Muscle of back (tissue), 11 donors: Measurements from ENCODE around the gene IFNLR1. TPM values are rescaled to one million over a fixed set of nuclear protein-coding genes. Genes with fewer than 3 reads are reported as not detected.

Experiments
- DNase-seq, 3 donors: peaks; one replicate each; pipeline versions ENCODE4 v3.0.0 to v3.0.0-alpha.2; 2013
- polyA plus RNA-seq, 10 donors: library from polyadenylated mRNA; unstranded; fragments of 120-200 nt; gene quantifications; one replicate each; pipeline ENCODE4 v1.2.1, GENCODE V29; 2013; ENCODE audit not compliant: insufficient read length in 10 of 10

Gene IFNLR1
- polyA plus RNA-seq, 10 donors, result 0.08 to 1.6 (median 0.14) TPM

GRCh38 chr1:24206083-24206464 is 19.0 kb upstream of the IFNLR1 start:
- DNase-seq, result no peak

DNA sequence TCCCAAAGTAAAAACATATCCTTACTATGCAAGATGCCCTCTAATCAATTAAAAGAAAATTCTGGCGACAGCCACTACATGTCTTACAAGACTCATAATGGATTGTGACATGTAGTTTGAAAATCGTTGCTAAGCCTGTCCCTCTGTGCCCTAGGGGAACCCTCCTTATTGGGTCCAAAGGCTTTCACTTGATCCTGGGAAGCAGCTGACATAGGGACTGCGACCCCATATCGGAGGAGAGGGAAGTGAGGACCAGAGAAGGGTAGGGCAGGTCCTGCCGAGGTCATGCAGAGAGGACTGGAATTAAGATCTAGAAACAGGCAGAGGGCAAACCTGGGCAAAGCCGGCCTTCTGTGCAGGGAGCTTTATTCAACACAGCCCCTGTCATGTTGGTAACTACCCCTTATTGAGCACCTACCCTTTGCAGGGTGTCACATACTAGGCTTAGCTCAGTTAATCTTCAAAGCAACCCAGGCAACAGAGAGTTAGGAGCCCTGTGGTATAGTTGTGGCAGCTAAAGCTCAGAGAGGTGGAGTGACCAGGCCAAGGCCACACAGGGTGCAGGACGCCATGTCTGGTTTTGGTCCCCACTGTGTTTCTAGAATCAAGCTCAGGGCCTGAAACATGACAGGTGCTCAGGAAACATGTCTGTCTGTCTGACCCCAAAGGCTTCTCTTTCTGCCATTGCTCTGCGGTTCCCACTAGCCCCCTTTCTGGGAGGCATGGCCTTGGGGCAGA is 18.4 kb upstream of the IFNLR1 start:
- DNase-seq, result no peak

DNA sequence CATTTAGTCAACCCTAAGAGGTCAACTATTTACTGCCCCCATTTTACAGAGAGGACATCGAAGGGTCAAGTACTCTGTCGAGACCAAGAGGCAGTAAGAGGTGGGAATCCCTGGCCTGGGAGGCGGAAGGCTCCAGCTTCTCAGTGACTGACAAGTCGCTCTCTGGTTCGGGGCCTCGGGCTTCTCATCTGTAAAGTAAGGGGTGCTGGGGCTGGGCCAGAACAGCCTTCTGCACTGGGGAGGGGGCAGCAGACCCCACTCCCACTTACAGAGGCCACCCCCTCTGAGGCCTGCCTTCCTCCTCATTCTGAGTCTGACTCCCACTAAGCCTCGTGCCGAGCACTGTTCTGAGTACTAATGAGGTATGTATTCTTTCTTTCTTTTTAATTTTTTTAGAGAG is 17.0 kb upstream of the IFNLR1 start:
- no peak for DNase-seq

DNA sequence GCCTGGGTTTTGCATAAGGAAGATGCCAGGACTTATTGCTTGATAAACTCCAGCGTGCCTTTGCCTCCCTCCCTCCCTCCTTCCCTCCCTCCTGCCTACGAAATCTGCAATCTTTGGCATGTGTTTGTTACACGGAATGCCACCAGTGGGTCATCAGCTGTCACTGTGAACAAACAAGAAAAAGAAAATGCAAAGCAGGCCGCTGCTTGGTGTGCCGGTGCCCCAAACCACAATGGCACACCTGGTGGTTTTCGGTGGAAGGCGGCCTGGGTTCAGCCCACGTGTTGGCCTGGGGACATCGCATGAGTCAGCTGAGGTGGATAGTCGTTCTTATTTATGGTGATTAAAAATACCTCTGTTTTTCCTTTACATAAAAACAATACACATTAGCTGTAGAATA is 16.3 kb upstream of the IFNLR1 start:
- DNase-seq, result no peak

DNA sequence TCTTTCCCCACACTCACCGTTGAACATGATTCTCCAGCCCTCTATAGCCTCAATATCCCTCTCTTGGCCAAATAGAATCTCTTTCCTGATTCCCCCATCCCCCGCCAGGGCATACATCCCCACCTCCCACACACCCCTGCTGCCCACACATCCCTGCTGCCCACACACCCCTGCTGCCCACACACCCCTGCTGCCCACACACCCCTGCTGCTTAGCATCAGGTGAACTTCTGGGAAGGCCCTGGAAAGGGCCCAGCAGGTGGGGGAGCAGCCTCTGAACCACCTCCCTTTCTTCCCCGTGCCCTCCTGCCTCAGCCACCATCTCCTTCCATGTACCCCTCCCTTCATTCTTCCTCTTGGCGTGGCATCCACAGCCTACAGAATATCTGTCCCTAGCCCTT is 15.9 kb upstream of the IFNLR1 start:
- no peak for DNase-seq

DNA sequence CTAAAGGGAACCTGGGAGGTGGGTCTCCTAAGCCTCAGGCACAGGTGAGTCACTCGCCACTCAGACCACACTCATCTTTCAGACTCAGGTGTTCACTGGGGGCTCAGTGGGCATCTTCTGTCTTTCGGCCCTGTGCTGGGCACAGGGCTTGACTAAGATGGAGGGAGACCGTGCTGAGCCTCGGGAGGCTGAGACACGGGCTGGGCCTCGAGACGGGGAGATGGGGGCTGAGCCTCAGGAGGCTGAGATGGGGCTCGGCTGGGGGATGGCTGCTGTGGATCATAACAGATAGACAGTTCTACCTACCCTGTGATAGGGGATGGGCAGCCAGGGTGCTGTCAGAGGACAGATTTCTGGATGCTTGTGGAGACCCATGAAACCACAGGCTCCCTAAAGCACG is 15.5 kb upstream of the IFNLR1 start:
- no peak for DNase-seq

DNA sequence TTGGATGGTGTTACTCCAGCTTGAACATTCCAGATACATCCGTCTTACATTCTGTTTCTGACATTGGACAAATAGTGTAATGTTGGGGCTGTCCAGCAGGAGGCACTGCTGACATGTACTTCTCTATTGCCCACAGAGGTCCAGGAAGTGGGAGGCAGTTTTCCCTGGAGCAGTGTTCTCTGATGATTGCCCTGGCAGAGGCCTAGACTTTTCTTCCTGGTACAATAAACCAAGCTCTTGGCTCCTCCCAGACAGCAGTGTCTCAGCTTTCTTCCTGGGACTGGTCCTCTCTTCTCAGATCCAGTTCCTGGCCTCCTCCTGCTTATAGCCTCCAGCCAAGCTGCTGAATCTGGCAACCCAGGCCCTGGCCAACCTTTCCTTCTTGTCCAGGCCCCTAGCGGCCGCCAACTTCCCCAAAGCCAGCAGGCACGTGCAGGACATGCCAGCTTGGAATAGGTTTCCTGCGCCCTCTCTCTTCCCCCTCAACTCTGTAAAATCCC is 14.9 kb upstream of the IFNLR1 start:
- peak; percentile 65 to 72 (median 67) for DNase-seq

GRCh38 chr1:24199291-24199900 is 12.3 kb upstream of the IFNLR1 start:
- DNase-seq, result peak; percentile 47 to 73 (median 66)

GRCh38 chr1:24198766-24199165 is 11.7 kb upstream of the IFNLR1 start:
- DNase-seq, result no peak

DNA sequence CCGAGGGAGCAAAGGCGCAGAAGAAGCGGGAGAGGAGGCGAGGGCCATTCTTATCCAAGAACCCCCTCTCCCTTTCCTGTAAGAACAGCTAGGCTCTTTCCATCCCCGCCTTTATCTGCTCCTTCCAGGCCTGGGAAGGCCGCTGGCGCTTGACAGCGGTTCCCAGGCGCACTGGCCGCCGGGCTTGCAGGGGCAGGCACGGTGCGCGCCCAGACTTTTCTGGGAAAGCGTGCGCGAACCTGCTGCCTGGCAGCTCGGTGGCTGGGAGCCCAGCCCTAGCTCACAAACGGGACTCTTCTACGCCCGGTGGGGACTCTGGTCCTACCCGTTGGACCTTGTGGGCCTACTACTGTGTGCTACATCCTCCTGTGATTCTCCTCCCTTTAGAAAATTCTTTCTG is 8.8 kb upstream of the IFNLR1 start:
- no peak for DNase-seq

DNA sequence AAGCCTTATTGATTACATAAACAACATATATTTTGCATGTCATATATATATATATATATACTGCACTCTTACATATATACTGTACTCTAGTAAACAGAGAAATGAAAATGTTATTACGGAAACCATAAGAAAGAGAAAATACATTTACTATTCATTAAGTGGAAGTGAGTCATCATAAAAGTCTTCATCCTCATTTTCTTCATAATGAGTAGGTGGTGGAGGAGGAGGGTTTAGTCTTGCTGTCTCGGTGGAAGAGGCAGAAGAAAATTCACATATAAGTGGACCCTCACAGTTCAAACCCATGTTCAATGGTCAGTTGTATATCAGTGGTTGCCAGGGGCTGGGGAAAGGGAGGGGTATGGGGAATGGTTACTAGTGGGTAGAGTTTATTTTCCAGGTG is 8.0 kb upstream of the IFNLR1 start:
- no peak for DNase-seq

DNA sequence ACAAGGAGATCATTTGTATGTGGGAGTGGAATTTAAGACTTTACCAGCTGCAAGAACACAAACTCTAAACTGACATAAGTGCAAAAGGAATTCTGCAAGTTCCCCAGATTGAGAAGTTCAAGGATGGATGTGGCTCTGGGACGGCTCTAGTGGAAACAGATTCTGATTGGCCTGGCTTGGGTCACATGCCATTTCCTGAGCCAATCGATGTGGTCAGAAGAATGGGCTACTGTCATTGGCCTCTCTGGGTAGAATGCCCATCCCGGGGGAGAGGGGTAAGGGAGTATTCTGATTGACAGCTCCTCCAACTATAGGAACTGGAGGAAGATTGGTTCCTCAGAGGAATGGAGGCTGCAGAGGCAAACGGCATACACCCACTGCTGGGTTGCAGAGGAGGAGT is 6.0 kb upstream of the IFNLR1 start:
- no peak for DNase-seq

GRCh38 chr1:24191860-24192259 is 4.8 kb upstream of the IFNLR1 start:
- no peak for DNase-seq

GRCh38 chr1:24190983-24191461 is 3.9 kb upstream of the IFNLR1 start:
- no peak for DNase-seq

DNA sequence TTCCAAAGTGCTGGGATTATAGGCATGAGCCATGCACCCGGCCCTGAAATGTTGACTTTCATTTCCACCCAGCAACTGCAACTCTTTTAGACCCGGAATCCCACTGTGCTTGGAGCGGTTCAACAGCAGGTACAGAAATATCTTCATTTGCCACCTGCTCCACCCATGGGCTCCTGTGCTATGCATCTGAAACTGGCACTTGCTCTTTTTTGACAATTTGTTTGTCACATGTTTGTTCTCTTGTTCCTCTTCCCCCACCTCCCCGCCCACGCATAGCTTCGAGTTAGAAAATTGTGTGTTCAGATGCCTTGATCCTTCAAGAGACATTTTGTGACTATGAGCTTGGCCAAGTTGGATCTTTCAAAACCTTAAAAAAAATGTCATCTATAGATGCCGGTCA is 2.4 kb upstream of the IFNLR1 start:
- no peak for DNase-seq

DNA sequence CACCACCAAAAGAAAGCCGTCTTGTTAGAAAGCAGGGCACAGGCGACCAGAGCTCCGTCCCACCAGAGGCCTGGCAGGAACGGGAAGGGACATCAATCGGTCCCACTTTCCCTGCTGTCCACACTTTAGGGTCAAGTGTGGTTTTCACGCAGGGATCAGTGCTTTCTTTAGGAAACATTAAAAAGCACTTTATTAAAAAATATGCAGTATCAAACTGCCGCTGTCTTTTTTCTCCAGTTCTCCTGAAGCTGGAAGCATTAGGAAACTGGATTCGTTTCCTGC is 437 bp downstream of the IFNLR1 start:
- no peak for DNase-seq

GRCh38 chr1:24186031-24186710 is 918 bp downstream of the IFNLR1 start:
- DNase-seq, result no peak

- no peak for DNase-seq
These were observed 2.0 kb downstream of the IFNLR1 start for GRCh38 chr1:24185076-24185475.

DNA sequence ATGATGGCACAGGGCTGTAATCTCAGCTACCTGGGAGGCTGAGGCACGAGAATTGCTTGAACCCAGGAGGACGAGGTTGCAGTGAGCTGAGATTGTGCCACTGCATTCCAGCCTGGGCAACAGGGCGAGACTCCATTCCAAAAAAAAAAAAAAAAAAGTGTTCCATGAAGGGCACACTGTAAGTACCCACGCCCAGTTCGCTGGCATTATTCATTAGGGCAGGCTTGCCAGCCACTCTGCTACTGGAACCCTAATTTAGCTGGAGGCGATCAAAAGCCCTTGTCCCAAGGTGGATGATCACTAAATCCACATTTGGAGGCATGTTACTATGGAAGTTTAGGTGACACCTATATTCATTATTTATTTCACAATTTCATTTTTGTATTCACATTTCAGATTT is 5.0 kb downstream of the IFNLR1 start:
- DNase-seq, result no peak

DNA sequence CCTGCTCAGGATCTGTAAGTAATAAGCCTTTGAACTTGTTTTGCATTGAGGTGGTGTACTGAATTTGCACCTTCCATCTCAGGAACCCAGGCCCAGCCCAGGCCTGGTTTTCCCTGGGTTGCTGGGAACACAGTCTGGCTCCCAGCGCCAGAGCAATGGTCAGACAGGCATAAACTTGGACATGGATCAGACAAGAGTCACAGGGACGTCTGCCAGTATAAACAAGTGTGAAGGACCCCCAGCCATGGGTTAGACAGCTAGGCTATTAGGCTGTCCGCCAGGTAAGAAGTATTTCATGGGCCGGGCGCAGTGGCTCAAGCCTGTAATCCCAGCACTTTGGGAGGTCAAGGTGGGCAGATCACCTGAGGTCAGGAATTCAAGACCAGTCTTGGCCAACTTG is 5.5 kb downstream of the IFNLR1 start:
- no peak for DNase-seq

DNA sequence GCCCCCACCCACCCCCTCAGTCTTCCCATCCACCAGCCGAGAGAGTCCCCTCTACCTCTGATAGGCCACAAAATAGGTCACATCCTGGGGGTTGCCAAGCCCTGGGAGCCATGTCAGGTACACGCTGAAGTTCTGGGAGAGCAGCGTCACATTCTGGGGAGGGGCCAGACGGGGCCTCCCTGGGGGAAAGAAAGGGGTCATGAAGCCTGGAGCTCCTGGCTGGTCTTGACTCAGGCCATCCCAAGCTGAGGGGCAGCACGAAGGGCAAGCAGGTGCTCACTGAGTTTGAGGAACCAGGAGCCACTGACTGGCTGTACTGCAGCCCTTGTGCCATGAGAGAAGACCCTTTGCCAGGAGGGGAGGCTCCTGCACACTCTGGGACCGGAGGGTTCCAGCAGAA is 6.4 kb downstream of the IFNLR1 start:
- DNase-seq, result no peak

- DNase-seq, result no peak
These were observed 7.7 kb downstream of the IFNLR1 start for GRCh38 chr1:24179251-24179840.

GRCh38 chr1:24178407-24178806 is 8.7 kb downstream of the IFNLR1 start:
- DNase-seq, result no peak
